Measurements from ENCODE around the gene ADGRF4. TPM values are rescaled to one million over a fixed set of nuclear protein-coding genes. Genes with fewer than 3 reads are reported as not detected.

Gene ADGRF4
- total RNA-seq, 1 experiment from 2014 or later: not detected

DNA sequence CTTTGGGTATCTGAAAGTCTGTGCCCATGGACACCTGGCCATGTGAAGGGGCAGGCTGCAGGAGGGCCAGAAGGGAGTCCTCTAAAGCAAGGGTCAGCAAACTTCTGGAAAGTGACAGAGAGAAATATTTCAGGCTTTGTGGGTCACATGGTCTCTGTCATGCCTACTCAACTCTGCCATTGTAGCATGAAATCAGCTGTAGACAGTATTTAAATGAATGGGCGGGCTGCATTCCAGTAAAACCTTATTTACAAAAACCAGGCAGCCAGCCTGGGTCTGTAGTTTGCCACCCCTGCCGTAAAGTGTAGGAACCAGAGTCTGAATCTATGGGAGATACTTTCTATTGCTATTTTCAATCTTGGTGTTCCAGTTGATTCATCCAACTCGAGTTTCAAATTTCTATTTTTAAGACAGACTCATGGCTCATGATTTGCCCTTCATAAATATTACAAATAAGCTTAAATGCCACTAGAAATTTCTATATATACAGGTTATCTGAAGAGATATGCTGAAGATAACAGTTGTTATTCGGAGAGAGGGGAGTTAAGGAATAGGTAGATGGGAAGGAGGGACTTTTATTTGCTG, 19.0 kb upstream of the ADGRF4 start:
- Histone ChIP-seq H3T11ph (ENCODE audit: low read length) (no peak overlapping the region), H2AK5ac (ENCODE audit: insufficient read length, low read length) (no peak overlapping the region), H3K18ac (ENCODE audit: insufficient read length, low read depth, low read length) (no peak overlapping the region), H3K23me2 (ENCODE audit: insufficient read length, low read depth, low read length, poor library complexity, severe bottlenecking) (no peaks in the 10 kb centered on the region), H2BK120ac (ENCODE audit: low read depth, low read length, poor library complexity, severe bottlenecking) (no peak overlapping the region), H2BK15ac (ENCODE audit: low read depth, low read length) (no peak overlapping the region), H3K23ac (ENCODE audit: insufficient read length, low read depth, low read length) (no peak overlapping the region), H3K4ac (ENCODE audit: low read depth, low read length) (no peak overlapping the region), H3K14ac (ENCODE audit: insufficient read depth, low read length) (no peak overlapping the region), H4K8ac (replicated peaks; ENCODE audit: insufficient read length, low read depth, low read length) (no peak overlapping the region), H4K5ac (ENCODE audit: insufficient read length, low read depth, low read length) (no peak overlapping the region), H3K27me3 (ENCODE audit: insufficient read depth, low read length) (no peaks in the 10 kb centered on the region), H4K20me1 (ENCODE audit: control insufficient read depth, insufficient read depth, insufficient read length) (no peaks in the 10 kb centered on the region), H2AFZ (ENCODE audit: low read length) (no peak overlapping the region), H4K91ac (ENCODE audit: insufficient read length, low read depth, low read length) (no peak overlapping the region), H3K9ac (ENCODE audit: extremely low read depth, insufficient read length, low read length) (no peak overlapping the region), H3K4me2 (ENCODE audit: insufficient read depth, insufficient read length, low read length) (no peak overlapping the region), H3K79me1 (ENCODE audit: insufficient read depth, low read depth, low read length, poor library complexity, severe bottlenecking) (no peaks in the 10 kb centered on the region), H2BK20ac (ENCODE audit: low read depth, low read length, poor library complexity, severe bottlenecking) (no peak overlapping the region), H2BK12ac (ENCODE audit: insufficient read length, low read depth, low read length) (no peak overlapping the region), H3K4me1 (ENCODE audit: insufficient read depth, low read length) (no peaks in the 10 kb centered on the region), H2BK5ac (ENCODE audit: insufficient read length, low read length) (no peak overlapping the region), H3K27ac (ENCODE audit: insufficient read length, low read depth, low read length) (no peak overlapping the region), H3K9me3 (ENCODE audit: control insufficient read depth, low read depth, low read length) (no peaks in the 10 kb centered on the region), H3K79me2 (ENCODE audit: insufficient read depth, low read length) (no peaks in the 10 kb centered on the region), H3K56ac (ENCODE audit: insufficient read length, low read depth, low read length) (no peak overlapping the region)
- Mint-ChIP-seq H3K27me3 (ENCODE audit: low read depth) (no peaks in the 10 kb centered on the region), H3K9me3 (no peaks in the 10 kb centered on the region), H3K4me3 (no peak overlapping the region), H3K36me3 (ENCODE audit: insufficient read depth in 1 of 3, low read depth in 3 of 3) (no peaks in the 10 kb centered on the region; a peak in 1 of 7 replicates), H3K4me1 (no peaks in the 10 kb centered on the region; a peak in 1 of 4 replicates), H3K27ac (no peak overlapping the region)
- TF ChIP-seq, protein P1, sequence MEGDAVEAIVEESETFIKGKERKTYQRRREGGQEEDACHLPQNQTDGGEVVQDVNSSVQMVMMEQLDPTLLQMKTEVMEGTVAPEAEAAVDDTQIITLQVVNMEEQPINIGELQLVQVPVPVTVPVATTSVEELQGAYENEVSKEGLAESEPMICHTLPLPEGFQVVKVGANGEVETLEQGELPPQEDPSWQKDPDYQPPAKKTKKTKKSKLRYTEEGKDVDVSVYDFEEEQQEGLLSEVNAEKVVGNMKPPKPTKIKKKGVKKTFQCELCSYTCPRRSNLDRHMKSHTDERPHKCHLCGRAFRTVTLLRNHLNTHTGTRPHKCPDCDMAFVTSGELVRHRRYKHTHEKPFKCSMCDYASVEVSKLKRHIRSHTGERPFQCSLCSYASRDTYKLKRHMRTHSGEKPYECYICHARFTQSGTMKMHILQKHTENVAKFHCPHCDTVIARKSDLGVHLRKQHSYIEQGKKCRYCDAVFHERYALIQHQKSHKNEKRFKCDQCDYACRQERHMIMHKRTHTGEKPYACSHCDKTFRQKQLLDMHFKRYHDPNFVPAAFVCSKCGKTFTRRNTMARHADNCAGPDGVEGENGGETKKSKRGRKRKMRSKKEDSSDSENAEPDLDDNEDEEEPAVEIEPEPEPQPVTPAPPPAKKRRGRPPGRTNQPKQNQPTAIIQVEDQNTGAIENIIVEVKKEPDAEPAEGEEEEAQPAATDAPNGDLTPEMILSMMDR (conservative IDR thresholded peaks at IDR 0.05): no peak
- DNase-seq: no peak
- WGBS (ENCODE audit: extremely low coverage, insufficient read length, low lambda C conversion rate): no CpG with 5 or more reads among the region's 4 CpGs

Measured in H9 (cell line).